Panc1 (cell line): ENCODE measurements around the gene CIDEA.

ENCODE experiments used
- POLR2AphosphoS5 ChIP-seq: IDR thresholded peaks from 2 replicates; pipeline ENCODE4 v1.6.1; 2012; ENCODE audit warnings: mild to moderate bottlenecking, low read depth, low read length, moderate library complexity
- SIN3A ChIP-seq: IDR thresholded peaks from 2 replicates; pipeline ENCODE4 v1.6.1; 2012; ENCODE audit warnings: low read depth, mild to moderate bottlenecking, low read length, moderate library complexity, borderline replicate concordance; ENCODE audit not compliant: insufficient read depth
- TCF7L2 ChIP-seq: IDR thresholded peaks from 2 replicates; pipeline ENCODE4 v1.6.1; 2011; ENCODE audit warnings: mild to moderate bottlenecking, low read depth, low read length, inconsistent platforms
- TF ChIP-seq, protein P1 (sequence below): fragments of 450-650 bp; IDR thresholded peaks from 2 replicates; pipeline ENCODE4 v1.5.1; 2017; ENCODE audit warnings: mild to moderate bottlenecking

- TF ChIP-seq SIN3A (no peak), POLR2AphosphoS5 (no peak), TCF7L2 (no peak)
- TF ChIP-seq, protein P1, sequence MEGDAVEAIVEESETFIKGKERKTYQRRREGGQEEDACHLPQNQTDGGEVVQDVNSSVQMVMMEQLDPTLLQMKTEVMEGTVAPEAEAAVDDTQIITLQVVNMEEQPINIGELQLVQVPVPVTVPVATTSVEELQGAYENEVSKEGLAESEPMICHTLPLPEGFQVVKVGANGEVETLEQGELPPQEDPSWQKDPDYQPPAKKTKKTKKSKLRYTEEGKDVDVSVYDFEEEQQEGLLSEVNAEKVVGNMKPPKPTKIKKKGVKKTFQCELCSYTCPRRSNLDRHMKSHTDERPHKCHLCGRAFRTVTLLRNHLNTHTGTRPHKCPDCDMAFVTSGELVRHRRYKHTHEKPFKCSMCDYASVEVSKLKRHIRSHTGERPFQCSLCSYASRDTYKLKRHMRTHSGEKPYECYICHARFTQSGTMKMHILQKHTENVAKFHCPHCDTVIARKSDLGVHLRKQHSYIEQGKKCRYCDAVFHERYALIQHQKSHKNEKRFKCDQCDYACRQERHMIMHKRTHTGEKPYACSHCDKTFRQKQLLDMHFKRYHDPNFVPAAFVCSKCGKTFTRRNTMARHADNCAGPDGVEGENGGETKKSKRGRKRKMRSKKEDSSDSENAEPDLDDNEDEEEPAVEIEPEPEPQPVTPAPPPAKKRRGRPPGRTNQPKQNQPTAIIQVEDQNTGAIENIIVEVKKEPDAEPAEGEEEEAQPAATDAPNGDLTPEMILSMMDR, result no peak
Observed at GRCh38 chr18:12258719-12259705, 4.9 kb downstream of the CIDEA start.
